ENCODE data around the gene CASTOR2.
"Not testable (repeated sequence)": the region's sequence is repeated elsewhere in the genome, so short reads cannot be mapped to it uniquely, and the experiment has no call there.

DNA sequence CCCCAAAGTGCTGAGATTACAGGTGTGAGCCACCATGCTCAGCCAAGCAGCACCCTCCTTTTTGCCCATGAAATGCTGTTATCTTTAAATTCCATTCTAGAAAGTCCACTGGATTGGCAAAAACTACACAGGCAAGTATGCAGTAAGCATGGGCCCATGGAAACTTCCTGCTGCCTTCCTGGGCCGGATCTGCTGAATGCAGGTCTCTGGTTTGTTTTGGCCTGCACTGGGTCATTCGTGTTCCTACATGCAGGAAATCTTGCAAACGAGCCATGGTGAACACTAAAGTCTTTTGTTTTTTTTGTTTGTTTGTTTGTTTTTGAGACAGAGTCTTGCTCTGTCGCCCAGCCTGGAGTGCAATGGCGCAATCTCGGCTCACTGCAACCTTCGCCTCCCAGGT lies 7.9 kb downstream of the CASTOR2 start:
- TF ChIP-seq, protein P1, sequence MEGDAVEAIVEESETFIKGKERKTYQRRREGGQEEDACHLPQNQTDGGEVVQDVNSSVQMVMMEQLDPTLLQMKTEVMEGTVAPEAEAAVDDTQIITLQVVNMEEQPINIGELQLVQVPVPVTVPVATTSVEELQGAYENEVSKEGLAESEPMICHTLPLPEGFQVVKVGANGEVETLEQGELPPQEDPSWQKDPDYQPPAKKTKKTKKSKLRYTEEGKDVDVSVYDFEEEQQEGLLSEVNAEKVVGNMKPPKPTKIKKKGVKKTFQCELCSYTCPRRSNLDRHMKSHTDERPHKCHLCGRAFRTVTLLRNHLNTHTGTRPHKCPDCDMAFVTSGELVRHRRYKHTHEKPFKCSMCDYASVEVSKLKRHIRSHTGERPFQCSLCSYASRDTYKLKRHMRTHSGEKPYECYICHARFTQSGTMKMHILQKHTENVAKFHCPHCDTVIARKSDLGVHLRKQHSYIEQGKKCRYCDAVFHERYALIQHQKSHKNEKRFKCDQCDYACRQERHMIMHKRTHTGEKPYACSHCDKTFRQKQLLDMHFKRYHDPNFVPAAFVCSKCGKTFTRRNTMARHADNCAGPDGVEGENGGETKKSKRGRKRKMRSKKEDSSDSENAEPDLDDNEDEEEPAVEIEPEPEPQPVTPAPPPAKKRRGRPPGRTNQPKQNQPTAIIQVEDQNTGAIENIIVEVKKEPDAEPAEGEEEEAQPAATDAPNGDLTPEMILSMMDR (IDR thresholded peaks at IDR 0.05): not testable (repeated sequence)
- not testable (repeated sequence) for TF ChIP-seq POLR2A (IDR thresholded peaks at IDR 0.05)
